GM12873 (cell line): ENCODE results near the gene RHD.

Experiments used
- TF ChIP-seq, protein P1 (sequence below): IDR thresholded peaks from 2 replicates; pipeline ENCODE4 v1.5.1; 2012; ENCODE audit warnings: low read depth, mild to moderate bottlenecking, moderate library complexity, low read length, control low read depth; ENCODE audit not compliant: insufficient read depth; ENCODE audit errors: missing control alignments

The RHD gene

DNA sequence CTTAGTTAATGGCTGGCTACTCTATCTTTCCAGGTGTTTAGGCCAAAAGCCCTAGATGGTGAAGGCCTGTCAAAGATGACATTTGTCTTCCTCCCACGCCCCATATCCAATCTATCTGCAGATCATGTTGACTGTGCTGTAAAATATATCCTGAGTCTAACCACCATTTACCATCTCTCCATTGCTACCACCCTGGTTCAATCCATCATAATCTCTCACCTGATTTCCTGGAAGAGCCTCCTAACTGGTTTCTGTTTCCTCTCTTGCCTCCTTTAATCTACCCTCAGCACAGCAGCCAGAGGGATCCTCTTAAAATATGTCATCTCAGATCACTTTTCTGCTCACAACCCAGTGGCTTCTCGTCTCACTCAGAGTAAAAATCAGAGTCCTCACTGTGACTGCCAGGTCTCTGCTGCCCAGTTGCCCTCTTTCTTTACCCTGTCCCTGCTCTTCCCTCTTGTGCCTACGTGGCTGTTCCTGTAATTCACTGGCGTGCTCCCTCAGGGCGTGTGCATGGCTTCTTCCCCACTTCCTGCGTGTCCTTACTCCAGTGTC lies 83.6 kb downstream of the RHD start:
- TF ChIP-seq, protein P1, sequence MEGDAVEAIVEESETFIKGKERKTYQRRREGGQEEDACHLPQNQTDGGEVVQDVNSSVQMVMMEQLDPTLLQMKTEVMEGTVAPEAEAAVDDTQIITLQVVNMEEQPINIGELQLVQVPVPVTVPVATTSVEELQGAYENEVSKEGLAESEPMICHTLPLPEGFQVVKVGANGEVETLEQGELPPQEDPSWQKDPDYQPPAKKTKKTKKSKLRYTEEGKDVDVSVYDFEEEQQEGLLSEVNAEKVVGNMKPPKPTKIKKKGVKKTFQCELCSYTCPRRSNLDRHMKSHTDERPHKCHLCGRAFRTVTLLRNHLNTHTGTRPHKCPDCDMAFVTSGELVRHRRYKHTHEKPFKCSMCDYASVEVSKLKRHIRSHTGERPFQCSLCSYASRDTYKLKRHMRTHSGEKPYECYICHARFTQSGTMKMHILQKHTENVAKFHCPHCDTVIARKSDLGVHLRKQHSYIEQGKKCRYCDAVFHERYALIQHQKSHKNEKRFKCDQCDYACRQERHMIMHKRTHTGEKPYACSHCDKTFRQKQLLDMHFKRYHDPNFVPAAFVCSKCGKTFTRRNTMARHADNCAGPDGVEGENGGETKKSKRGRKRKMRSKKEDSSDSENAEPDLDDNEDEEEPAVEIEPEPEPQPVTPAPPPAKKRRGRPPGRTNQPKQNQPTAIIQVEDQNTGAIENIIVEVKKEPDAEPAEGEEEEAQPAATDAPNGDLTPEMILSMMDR, result no peak

DNA sequence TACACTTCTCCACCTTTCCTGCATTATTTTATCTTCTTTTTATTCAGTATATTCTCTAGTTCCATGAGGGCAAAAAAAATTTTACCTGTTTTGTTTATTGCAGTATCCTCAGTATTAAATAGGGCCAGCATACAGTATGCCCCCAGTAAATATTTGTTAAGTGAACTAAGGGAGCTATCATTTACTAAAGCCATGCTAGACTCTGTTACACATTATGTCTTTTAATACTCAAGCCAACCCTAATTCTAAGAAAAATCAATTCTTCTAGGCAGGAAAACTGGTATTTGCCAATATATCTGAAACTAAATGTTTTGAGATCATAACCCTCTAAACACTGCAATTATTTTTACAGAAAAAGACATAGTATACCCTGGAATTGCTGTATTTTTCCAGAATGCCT lies 84.1 kb downstream of the RHD start:
- TF ChIP-seq, protein P1, result no peak

DNA sequence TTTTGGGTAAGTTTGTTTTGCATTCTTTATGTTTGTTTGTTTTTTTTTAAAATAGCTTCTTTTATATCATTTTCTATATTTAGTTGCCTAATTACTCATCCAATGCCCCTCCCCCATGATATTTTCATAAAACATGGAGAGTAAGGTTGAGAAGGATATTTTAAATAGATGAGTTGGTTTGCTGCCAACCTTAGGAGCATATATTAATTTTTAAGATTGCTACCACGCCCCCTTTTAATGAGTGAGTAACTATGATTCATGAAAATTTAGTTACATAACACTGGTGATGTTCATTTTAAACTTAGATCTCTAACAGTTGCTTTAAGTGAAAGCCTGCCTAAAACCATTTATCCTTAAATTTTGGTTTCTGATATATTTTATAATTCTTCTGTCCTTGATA lies 84.5 kb downstream of the RHD start:
- TF ChIP-seq, protein P1, result no peak

DNA sequence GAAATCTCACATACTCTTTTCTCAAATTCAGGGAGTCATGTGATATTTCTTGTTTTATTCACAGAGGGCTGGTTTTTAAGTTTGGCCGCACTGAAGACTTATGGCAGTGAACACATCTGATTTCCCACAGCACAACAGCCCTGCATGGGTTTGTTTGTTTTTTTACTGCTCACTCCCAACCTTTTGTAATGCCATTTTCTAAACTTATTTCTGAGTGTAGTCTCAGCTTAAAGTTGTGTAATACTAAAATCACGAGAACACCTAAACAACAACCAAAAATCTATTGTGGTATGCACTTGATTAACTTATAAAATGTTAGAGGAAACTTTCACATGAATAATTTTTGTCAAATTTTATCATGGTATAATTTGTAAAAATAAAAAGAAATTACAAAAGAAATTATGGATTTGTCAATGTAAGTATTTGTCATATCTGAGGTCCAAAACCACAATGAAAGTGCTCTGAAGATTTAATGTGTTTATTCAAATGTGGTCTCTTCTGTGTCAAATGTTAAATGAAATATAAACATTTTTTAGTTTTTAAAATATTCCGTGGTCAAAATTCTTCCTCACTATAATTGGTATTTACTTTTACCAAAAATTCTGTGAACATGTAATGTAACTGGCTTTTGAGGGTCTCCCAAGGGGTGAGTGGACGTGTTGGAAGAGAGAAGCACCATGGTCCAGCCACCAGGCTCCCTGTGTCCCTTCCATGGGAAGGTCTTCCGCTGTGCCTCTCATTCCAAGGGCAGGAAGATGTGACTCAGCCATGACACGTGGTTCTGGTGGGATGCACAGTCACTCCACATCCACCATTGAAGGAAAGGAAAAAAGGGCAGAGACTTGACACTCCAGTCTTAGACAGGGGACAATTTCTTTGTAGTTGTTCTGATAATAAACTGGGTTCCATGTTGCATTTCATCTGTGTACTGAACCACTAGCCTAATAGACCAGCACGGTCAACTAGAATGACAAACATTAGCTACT lies 88.6 kb downstream of the RHD start:
- TF ChIP-seq, protein P1, result no peak

- TF ChIP-seq, protein P1, result no peak
Observed at GRCh38 chr1:25361901-25362300, 89.6 kb downstream of the RHD start.

DNA sequence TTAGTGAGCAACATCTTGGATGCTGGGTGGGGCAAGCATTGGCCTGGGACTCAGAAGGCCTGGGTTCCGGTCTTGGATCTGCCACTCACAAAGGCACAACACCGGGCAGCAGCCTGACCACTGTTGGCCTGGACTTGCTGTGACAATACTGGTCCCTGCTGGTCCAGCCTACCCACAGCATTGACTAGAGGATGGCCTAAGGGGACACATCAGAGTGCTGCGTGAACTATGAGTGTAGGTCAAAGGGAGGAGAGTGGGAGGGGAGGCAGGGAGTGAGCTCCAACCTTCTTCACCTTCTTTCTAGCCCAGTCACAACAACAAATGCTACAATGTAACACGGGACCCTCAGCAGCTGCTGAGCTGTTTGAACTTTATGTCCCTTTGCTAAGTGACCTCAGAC lies 96.9 kb downstream of the RHD start:
- TF ChIP-seq, protein P1, result no peak
